PC-3 (cell line): ENCODE measurements around the gene PELI1. TPM values are rescaled to one million over a fixed set of nuclear protein-coding genes. Genes with fewer than 3 reads are reported as not detected.
"Not testable (repeated sequence)": the region's sequence is repeated elsewhere in the genome, so short reads cannot be mapped to it uniquely, and the experiment has no call there.

ENCODE experiments used
- ATAC-seq: fragments of 200-7000 bp; cut with Tn5 transposase; 2 replicates; pipeline ENCODE4 v1.9.1; 2020; ENCODE audit warnings: mild to moderate bottlenecking, moderate library complexity
- BruUV-seq: library from RNA; stranded (reverse); fragments of 400-500 nt; replicated peaks from 2 replicates; lab custom pipeline; 2021; lab: Mats Ljungman, UMichigan
- CTCF ChIA-PET: fragments of 300-600 bp; sonication (Branson Sonifier 250); formaldehyde crosslinking; loops from one replicate; lab custom pipeline; 2022; ENCODE audit warnings: antibody characterized with exemption; lab: Charles Lee
- POLR2A ChIA-PET: fragments of 300-600 bp; sonication (Branson Sonifier 250); formaldehyde crosslinking; loops from one replicate; lab custom pipeline; 2022; ENCODE audit warnings: antibody characterized with exemption; ENCODE audit not compliant: unreplicated experiment; lab: Charles Lee
- DNase-seq: peaks from one replicate; pipeline ENCODE4 v3.0.0-alpha.2; 2015
- H2AFZ ChIP-seq: fragments of 300-600 bp; sonication (generic); 2 replicates; pipeline ENCODE4 v1.6.0; 2016; ENCODE audit warnings: antibody characterized with exemption, low read length
- H3F3A ChIP-seq: fragments of 300-600 bp; sonication (generic); one replicate; pipeline ENCODE4 v1.6.0; 2017; ENCODE audit warnings: antibody characterized with exemption, low read length, control low read depth, mild to moderate bottlenecking; ENCODE audit not compliant: unreplicated experiment
- H3K27ac ChIP-seq: fragments of 300-600 bp; sonication (generic); 2 replicates; pipeline ENCODE4 v1.5.1; 2016; ENCODE audit warnings: mild to moderate bottlenecking, low read length
- H3K27me3 ChIP-seq: fragments of 300-600 bp; sonication (generic); 2 replicates; pipeline ENCODE4 v1.6.1; 2016; ENCODE audit warnings: low read length, mixed read lengths
- H3K36me3 ChIP-seq: fragments of 300-600 bp; sonication (generic); 2 replicates; pipeline ENCODE4 v1.6.1; 2016; ENCODE audit warnings: low read depth, mixed run types, low read length, mixed read lengths
- H3K4me1 ChIP-seq: fragments of 300-600 bp; sonication (generic); 2 replicates; pipeline ENCODE4 v1.5.1; 2016; ENCODE audit warnings: low read length; ENCODE audit not compliant: insufficient read depth
- H3K4me2 ChIP-seq: fragments of 300-600 bp; sonication (generic); 2 replicates; pipeline ENCODE4 v1.6.0; 2016; ENCODE audit warnings: low read length
- H3K4me3 ChIP-seq: fragments of 300-600 bp; sonication (generic); 2 replicates; pipeline ENCODE4 v1.5.1; 2016; ENCODE audit warnings: mild to moderate bottlenecking, low read length, mixed read lengths
- H3K79me2 ChIP-seq: fragments of 300-600 bp; sonication (generic); 2 replicates; pipeline ENCODE4 v1.6.1; 2017; ENCODE audit warnings: low read length, mixed read lengths
- H3K9ac ChIP-seq: fragments of 300-600 bp; sonication (generic); 2 replicates; pipeline ENCODE4 v1.6.0; 2016; ENCODE audit warnings: mild to moderate bottlenecking, low read length
- H3K9me2 ChIP-seq: fragments of 300-600 bp; sonication (generic); replicated peaks from 2 replicates; pipeline ENCODE4 v1.6.1; 2016; ENCODE audit warnings: mixed run types, low read length, mixed read lengths
- H3K9me3 ChIP-seq: fragments of 300-600 bp; sonication (generic); 2 replicates; pipeline ENCODE4 v1.6.1; 2016; ENCODE audit warnings: low read length, mixed read lengths
- H4K20me1 ChIP-seq: fragments of 300-600 bp; sonication (generic); 2 replicates; pipeline ENCODE4 v1.6.1; 2016; ENCODE audit warnings: low read length, mixed read lengths
- EZH2 ChIP-seq: fragments of 300-600 bp; sonication (generic); IDR thresholded peaks from one replicate; pipeline ENCODE4 v1.6.1; 2017; ENCODE audit warnings: antibody characterized with exemption, mild to moderate bottlenecking, low read length; ENCODE audit not compliant: unreplicated experiment
- EZH2phosphoT487 ChIP-seq: fragments of 300-600 bp; sonication (generic); IDR thresholded peaks from 2 replicates; pipeline ENCODE4 v1.6.1; 2018; ENCODE audit warnings: mild to moderate bottlenecking, antibody characterized with exemption, low read length, borderline replicate concordance
- intact Hi-C: fragments of 100-400 bp; cut with micrococcal nuclease; formaldehyde crosslinking; loops from 2 replicates; pipeline ENCODE4 v1.9.0; 2023
- total RNA-seq: library from RNA; depleted of rRNA; stranded (reverse); fragments of >200 nt; gene quantifications from 2 replicates; pipeline ENCODE4 v1.2.3, GENCODE V29; 2014
- TF ChIP-seq, protein P1 (sequence below): fragments of 300-600 bp; sonication (generic); conservative IDR thresholded peaks from 2 replicates; pipeline ENCODE4 v1.5.1; 2017; ENCODE audit warnings: antibody characterized with exemption, low read depth, mild to moderate bottlenecking, low read length

The PELI1 gene
- total RNA-seq, 1 experiment from 2014 or later = 5.6 TPM

GRCh38 chr2:64080179-64080578 is 64.0 kb downstream of the PELI1 start:
- no TSS peak for BruUV-seq
- Histone ChIP-seq H3K27ac (no peak overlapping the region), H3K9ac (no peak overlapping the region), H3K4me2 (no peak overlapping the region), H3K27me3 (no peaks in the 10 kb centered on the region), H3K9me3 (no peaks in the 10 kb centered on the region), H3K9me2 (no peaks in the 10 kb centered on the region), H3K4me1 (no peaks in the 10 kb centered on the region), H3F3A (no peaks in the 10 kb centered on the region), H3K36me3 (no peaks in the 10 kb centered on the region), H2AFZ (no peak overlapping the region), H3K79me2 (no peaks in the 10 kb centered on the region), H3K4me3 (no peak overlapping the region), H4K20me1 (no peaks in the 10 kb centered on the region)
- ChIA-PET CTCF (no interaction called here), POLR2A (no interaction called here)
- intact Hi-C loops = no loop called here
- DNase-seq (no peak), ATAC-seq (no peak)
- TF ChIP-seq, protein P1, sequence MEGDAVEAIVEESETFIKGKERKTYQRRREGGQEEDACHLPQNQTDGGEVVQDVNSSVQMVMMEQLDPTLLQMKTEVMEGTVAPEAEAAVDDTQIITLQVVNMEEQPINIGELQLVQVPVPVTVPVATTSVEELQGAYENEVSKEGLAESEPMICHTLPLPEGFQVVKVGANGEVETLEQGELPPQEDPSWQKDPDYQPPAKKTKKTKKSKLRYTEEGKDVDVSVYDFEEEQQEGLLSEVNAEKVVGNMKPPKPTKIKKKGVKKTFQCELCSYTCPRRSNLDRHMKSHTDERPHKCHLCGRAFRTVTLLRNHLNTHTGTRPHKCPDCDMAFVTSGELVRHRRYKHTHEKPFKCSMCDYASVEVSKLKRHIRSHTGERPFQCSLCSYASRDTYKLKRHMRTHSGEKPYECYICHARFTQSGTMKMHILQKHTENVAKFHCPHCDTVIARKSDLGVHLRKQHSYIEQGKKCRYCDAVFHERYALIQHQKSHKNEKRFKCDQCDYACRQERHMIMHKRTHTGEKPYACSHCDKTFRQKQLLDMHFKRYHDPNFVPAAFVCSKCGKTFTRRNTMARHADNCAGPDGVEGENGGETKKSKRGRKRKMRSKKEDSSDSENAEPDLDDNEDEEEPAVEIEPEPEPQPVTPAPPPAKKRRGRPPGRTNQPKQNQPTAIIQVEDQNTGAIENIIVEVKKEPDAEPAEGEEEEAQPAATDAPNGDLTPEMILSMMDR = no peak
- TF ChIP-seq EZH2 (no peak), EZH2phosphoT487 (no peak)

DNA sequence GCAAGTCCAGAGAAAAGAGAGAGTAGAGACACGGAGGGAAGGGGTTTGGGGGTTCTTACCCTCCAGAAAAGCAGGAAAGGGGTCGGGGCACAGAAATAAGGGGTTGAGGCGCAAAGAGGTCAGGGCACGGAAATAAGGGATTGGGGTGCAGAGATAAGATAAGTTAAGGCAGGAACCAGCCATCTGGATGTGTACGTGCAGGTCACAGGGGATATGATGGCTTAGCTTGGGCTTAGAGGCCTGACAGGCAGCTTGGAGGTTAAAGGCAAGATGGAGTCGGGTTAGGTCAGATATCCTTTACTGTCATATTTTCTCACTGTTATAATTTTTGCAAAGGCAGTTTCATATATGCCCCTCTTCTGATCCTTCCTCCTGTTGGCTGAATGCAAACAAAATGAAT is 64.5 kb downstream of the PELI1 start:
- intact Hi-C loops, DNase-seq, H3K79me2 ChIP-seq, BruUV-seq, POLR2A ChIA-PET, H3K9ac ChIP-seq, CTCF ChIA-PET, H3K4me1 ChIP-seq, H3F3A ChIP-seq, H4K20me1 ChIP-seq, H2AFZ ChIP-seq, ATAC-seq, H3K9me2 ChIP-seq, H3K4me2 ChIP-seq, H3K36me3 ChIP-seq, H3K4me3 ChIP-seq, H3K9me3 ChIP-seq, H3K27me3 ChIP-seq, H3K27ac ChIP-seq: not testable (repeated sequence)

GRCh38 chr2:64076828-64077227 is 67.4 kb downstream of the PELI1 start:
- H3F3A ChIP-seq, H3K9me3 ChIP-seq, ATAC-seq, BruUV-seq, DNase-seq, H3K79me2 ChIP-seq, CTCF ChIA-PET, H3K4me2 ChIP-seq, POLR2A ChIA-PET, H2AFZ ChIP-seq, H4K20me1 ChIP-seq, H3K27ac ChIP-seq, H3K9me2 ChIP-seq, H3K4me3 ChIP-seq, H3K36me3 ChIP-seq, H3K9ac ChIP-seq, intact Hi-C loops, H3K4me1 ChIP-seq, H3K27me3 ChIP-seq: not testable (repeated sequence)

DNA sequence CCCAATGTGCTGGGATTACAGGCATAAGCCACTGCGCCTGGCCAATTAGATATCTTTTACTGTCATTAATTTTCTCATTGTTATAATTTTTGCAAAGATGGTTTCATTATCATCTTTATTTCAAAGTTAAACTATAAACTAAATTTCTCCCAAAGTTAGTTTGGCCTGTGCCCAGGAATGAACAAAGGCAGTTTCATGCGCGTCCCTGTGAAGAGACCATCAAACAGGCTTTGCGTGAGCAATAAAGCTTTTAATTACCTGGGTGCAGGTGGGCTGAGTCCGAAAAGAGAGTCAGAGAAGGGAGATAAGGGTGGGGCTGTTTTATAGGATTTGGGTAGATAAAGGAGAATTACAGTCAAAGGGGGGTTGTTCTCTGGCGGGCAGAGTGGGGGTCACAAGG is 69.6 kb downstream of the PELI1 start:
- H3K4me2 ChIP-seq, BruUV-seq, POLR2A ChIA-PET, H3F3A ChIP-seq, H3K36me3 ChIP-seq, ATAC-seq, H2AFZ ChIP-seq, H3K4me3 ChIP-seq, H4K20me1 ChIP-seq, H3K4me1 ChIP-seq, H3K79me2 ChIP-seq, H3K27me3 ChIP-seq, H3K9me2 ChIP-seq, H3K27ac ChIP-seq, intact Hi-C loops, H3K9ac ChIP-seq, H3K9me3 ChIP-seq, DNase-seq, CTCF ChIA-PET: not testable (repeated sequence)
